ENCODE data around the gene SUMF1.

The SUMF1 gene

DNA sequence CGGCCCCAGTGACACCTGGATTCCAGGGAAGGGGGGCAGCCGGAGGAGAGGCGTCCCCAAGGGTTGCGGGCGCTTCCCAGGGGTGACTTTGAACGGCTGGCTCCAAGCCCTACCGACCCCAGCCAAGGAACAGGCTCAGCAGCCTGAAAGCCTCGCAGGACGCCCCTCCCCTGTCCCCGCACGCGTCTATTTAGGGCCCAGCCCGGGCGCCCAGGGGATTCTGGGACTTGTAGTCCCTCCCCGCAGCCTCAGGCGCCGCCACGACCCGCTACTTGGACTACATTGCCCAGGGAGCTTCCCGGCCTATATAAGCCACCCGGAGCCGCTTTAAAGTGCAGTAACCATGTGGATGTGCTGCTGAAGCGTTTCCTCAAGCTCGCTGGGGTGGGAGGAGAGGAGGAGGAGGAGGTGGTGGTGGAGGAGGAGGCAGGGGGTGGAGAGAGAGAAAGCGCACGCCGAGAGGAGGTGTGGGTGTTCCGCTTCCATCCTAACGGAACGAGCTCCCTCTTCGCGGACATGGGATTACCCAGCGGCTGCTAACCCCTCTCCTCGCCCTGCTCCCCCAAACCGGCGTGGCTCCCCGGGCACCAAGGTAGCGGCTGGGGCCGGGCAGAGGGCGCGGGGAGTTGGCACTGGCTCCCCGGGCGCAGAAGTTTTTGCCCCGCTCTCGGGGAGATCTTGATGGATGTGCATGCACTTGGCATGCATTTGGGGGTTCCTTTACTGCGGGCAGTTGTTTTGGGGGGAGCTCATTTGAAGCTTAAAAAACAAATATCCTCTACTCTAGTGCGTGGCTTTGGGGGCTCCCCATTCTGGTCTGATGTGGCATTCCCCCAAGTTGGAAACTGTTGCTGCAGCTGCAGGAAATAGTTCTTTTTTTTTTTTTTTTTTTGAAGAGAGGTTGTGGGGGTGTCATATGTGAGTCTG is 26.2 kb upstream of the SUMF1 start, which contains the start of gene ITPR1:
TSS of gene ITPR1 (plus strand) at position 335 of the 927 bp plus-strand sequence. CDS start 23,144 bp downstream, outside the sequence.
- in situ Hi-C loops (cut with MboI; ENCODE audit: low sequenced_read_pairs) = no loop called here
- H3K9me3 ChIP-seq = no peaks in the 10 kb centered on the region
- no peaks in the 10 kb centered on the region for H3K36me3 ChIP-seq (replicated peaks)
- peaks cover 13% of the 10 kb centered on the region for H3K4me1 ChIP-seq
- peak within 1 kb of the TSS; percentile 65 for H3K4me3 ChIP-seq
- peaks cover 5% of the 10 kb centered on the region for H3K27me3 ChIP-seq (ENCODE audit: low read depth)
- DNase-seq (ENCODE audit: low spot score in 2 of 2) = peak; percentile 96 to 99

GRCh38 chr3:4492208-4493013 is 25.3 kb upstream of the SUMF1 start:
- peak; percentile 71 to 78 for DNase-seq (ENCODE audit: low spot score in 2 of 2)
- Histone ChIP-seq H3K36me3 (replicated peaks) (no peaks in the 10 kb centered on the region), H3K27me3 (ENCODE audit: low read depth) (peaks cover 5% of the 10 kb centered on the region), H3K4me3 (peak overlapping the region; percentile 65), H3K9me3 (no peaks in the 10 kb centered on the region), H3K4me1 (peaks cover 15% of the 10 kb centered on the region)
- in situ Hi-C loops (cut with MboI; ENCODE audit: low sequenced_read_pairs) = no loop called here

GRCh38 chr3:4491855-4492207 is 24.8 kb upstream of the SUMF1 start:
- in situ Hi-C loops (cut with MboI; ENCODE audit: low sequenced_read_pairs) = no loop called here
- Histone ChIP-seq H3K36me3 (replicated peaks) (no peaks in the 10 kb centered on the region), H3K4me1 (peaks cover 18% of the 10 kb centered on the region), H3K4me3 (peak overlapping the region; percentile 65), H3K9me3 (no peaks in the 10 kb centered on the region), H3K27me3 (ENCODE audit: low read depth) (peaks cover 5% of the 10 kb centered on the region)
- no peak for DNase-seq (ENCODE audit: low spot score in 2 of 2)

GRCh38 chr3:4478261-4478660 is 11.2 kb upstream of the SUMF1 start:
- DNase-seq (ENCODE audit: low spot score in 2 of 2) = no peak
- in situ Hi-C loops (cut with MboI; ENCODE audit: low sequenced_read_pairs) = no loop called here
- Histone ChIP-seq H3K27me3 (ENCODE audit: low read depth) (peaks cover 4% of the 10 kb centered on the region; the same call in 1 of the 2 replicates), H3K4me1 (no peaks in the 10 kb centered on the region), H3K36me3 (replicated peaks) (no peaks in the 10 kb centered on the region), H3K4me3 (no peak overlapping the region), H3K9me3 (no peaks in the 10 kb centered on the region)

DNA sequence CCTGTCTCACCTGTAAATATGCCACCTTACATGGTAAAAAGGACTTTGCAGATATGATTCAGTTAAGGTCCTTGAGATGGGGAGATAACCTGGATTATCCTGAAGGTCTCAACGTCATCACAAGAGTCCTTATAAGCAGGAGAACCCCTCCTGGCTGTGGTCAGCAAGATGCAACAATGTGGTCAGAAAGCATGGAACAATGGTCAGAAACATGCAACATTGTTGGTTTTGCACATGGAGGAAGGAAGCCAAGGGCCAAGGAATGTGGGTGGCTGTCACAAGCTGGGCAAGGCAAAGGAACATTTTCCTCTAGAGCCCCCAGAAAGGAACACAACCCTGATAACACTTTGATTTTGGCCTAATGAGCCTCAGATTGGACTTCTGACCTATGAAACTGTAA is 9.4 kb upstream of the SUMF1 start:
- Histone ChIP-seq H3K27me3 (ENCODE audit: low read depth) (peaks cover 4% of the 10 kb centered on the region), H3K4me1 (no peaks in the 10 kb centered on the region), H3K9me3 (no peaks in the 10 kb centered on the region), H3K4me3 (no peak overlapping the region), H3K36me3 (replicated peaks) (no peaks in the 10 kb centered on the region)
- in situ Hi-C loops (cut with MboI; ENCODE audit: low sequenced_read_pairs) = no loop called here
- no peak for DNase-seq (ENCODE audit: low spot score in 2 of 2)

DNA sequence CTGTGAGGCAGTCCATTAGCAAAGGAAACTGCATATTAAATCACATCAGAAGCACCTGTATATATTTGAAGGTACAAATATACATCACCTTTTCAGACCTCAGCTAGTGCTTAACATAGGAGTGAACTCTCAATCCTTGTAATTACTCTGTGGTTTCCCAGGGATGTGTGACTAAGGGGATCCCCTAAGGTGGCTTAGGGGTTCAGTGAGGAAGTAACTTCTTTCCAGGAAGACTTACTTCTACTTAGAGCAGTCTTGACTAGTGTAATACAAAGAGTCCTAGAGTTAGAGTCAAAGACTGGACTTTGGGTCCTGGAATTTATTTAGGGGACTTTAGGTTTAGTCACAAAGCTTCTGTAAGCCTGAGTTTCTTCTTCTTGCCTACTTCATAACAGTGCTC is 8.7 kb upstream of the SUMF1 start:
- in situ Hi-C loops (cut with MboI; ENCODE audit: low sequenced_read_pairs) = no loop called here
- DNase-seq (ENCODE audit: low spot score in 2 of 2) = no peak

DNA sequence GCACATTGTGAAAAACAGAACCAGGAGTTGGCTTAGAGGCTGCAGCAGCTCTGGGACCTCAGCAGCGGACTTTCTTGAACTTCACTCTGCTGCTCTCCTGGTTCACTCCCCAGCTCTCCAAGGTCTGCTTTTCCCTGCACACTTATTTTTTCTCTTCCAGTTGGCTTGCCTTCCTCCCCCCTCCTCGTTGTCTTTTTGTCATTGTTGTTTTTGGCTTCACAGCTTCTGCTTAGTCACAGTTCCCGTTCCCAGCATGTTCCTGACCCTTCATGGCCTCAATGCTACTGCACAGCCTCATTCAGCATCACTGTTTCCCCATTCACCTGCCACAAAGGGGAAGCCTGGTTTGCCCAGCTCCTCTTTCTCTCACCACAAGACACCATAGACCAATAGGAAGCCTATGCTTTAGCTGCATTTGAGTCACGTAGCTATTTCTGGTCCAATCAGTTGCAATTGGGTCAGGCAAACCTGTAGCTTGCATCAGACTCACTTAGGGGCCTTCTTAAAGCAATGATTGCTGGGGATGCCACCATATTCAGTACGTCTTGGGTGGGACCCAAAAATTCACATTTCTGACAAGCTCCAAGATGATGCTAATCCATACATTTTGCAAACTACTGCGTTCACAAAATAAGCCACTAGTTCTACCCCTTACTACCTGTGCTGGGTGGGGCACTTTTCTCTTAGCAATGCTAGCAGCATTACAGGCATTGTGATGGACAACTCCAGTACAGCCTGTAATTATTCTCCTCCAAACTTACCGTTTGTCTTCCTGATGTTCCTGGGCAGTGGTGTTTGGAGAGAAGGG is 7.8 kb upstream of the SUMF1 start:
- in situ Hi-C loops (cut with MboI; ENCODE audit: low sequenced_read_pairs) = no loop called here
- H3K4me3 ChIP-seq = no peak overlapping the region

More for the DNA sequence above, 8.7 kb upstream of the SUMF1 start:
- Histone ChIP-seq H3K9me3 (no peaks in the 10 kb centered on the region), H3K27me3 (ENCODE audit: low read depth) (peaks cover 4% of the 10 kb centered on the region), H3K4me1 (no peaks in the 10 kb centered on the region), H3K4me3 (no peak overlapping the region), H3K36me3 (replicated peaks) (no peaks in the 10 kb centered on the region)

DNA sequence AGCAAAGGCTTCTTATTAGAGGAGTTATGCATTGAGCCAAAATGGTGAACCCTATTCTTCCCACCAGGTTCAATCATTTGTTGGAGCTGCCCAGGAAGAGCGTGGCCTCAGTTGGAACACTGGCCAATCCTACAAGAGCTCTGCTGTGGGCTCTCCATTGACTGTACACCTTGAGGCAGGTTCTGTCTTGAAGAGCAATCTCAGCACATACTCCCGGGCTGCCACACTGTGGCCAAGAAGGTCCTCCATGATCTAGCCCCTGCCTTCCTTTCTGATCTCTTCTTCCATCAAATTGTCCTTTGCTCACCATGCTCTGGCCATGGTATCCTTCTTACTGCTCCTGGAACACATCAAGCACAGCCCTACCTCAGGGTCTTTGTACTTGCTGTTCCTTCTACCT is 5.7 kb upstream of the SUMF1 start:
- in situ Hi-C loops (cut with MboI; ENCODE audit: low sequenced_read_pairs) = no loop called here
- Histone ChIP-seq H3K36me3 (replicated peaks) (no peaks in the 10 kb centered on the region), H3K27me3 (ENCODE audit: low read depth) (peaks cover 4% of the 10 kb centered on the region), H3K4me3 (no peak overlapping the region), H3K9me3 (no peaks in the 10 kb centered on the region), H3K4me1 (no peaks in the 10 kb centered on the region)
- no peak for DNase-seq (ENCODE audit: low spot score in 2 of 2)

More for the DNA sequence above, 7.8 kb upstream of the SUMF1 start:
- Histone ChIP-seq H3K4me1 (no peaks in the 10 kb centered on the region), H3K9me3 (no peaks in the 10 kb centered on the region), H3K27me3 (ENCODE audit: low read depth) (peaks cover 4% of the 10 kb centered on the region), H3K36me3 (replicated peaks) (no peaks in the 10 kb centered on the region)
- no peak for DNase-seq (ENCODE audit: low spot score in 2 of 2)

GRCh38 chr3:4472312-4472711 is 5.2 kb upstream of the SUMF1 start:
- Histone ChIP-seq H3K9me3 (no peaks in the 10 kb centered on the region), H3K36me3 (replicated peaks) (no peaks in the 10 kb centered on the region), H3K4me3 (no peak overlapping the region), H3K4me1 (no peaks in the 10 kb centered on the region; the same call in 1 of the 2 replicates), H3K27me3 (ENCODE audit: low read depth) (peaks cover 4% of the 10 kb centered on the region)
- in situ Hi-C loops (cut with MboI; ENCODE audit: low sequenced_read_pairs) = no loop called here
- no peak for DNase-seq (ENCODE audit: low spot score in 2 of 2)

DNA sequence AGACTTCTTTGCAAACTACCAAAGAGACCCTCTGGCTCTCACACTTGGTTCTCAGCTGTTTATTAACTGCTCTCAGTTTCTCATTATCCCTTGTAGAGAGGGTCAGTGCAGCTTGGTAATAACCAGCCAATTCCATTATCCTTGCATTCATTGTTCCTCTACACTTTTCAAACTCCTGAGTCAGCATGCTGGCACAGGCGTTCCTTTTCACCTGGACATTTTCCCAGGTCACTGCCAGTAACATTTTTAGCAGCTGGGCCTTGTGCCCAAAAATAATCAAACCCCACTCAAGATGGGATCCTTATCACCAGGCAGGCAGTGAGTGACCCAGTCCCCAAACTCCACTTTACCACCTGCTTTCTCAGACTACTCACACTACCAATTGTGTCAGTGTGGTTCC is 4.8 kb upstream of the SUMF1 start:
- no peaks in the 10 kb centered on the region for H3K9me3 ChIP-seq
- no peaks in the 10 kb centered on the region for H3K36me3 ChIP-seq (replicated peaks)
- in situ Hi-C loops (cut with MboI; ENCODE audit: low sequenced_read_pairs) = no loop called here
- no peaks in the 10 kb centered on the region; the same call in 1 of the 2 replicates for H3K4me1 ChIP-seq
- H3K27me3 ChIP-seq (ENCODE audit: low read depth) = peaks cover 4% of the 10 kb centered on the region
- H3K4me3 ChIP-seq = no peak overlapping the region
- no peak for DNase-seq (ENCODE audit: low spot score in 2 of 2)

DNA sequence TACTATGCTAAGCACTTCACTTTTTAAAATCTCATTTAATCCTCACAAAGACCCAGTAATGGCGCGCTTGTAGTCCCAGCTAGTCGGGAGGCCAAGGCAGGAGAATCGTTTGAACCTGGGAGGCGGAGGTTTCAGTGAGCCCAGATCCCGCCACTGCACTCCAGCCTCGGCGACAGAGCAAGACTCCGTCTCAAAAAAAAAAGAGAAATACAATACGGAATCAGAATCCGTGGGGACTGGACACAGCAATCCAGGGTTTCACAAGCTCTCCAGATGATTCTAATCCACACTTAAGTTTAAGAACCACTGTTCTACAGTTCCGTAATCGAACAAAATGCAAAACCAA is 426 bp upstream of the SUMF1 start:
- Histone ChIP-seq H3K9me3 (no peaks in the 10 kb centered on the region), H3K4me1 (peaks cover 3% of the 10 kb centered on the region; the same call in 1 of the 2 replicates), H3K27me3 (ENCODE audit: low read depth) (no peaks in the 10 kb centered on the region), H3K36me3 (replicated peaks) (no peaks in the 10 kb centered on the region), H3K4me3 (peak overlapping the region; percentile 80)
- in situ Hi-C loops (cut with MboI; ENCODE audit: low sequenced_read_pairs) = no loop called here
- no peak for DNase-seq (ENCODE audit: low spot score in 2 of 2)

- no peaks in the 10 kb centered on the region for H3K36me3 ChIP-seq (replicated peaks)
- no peak overlapping the region for H3K4me3 ChIP-seq
- peaks cover 3% of the 10 kb centered on the region; the same call in 1 of the 2 replicates for H3K4me1 ChIP-seq
- no peaks in the 10 kb centered on the region for H3K9me3 ChIP-seq
- no peaks in the 10 kb centered on the region for H3K27me3 ChIP-seq (ENCODE audit: low read depth)
- in situ Hi-C loops (cut with MboI; ENCODE audit: low sequenced_read_pairs) = no loop called here
- DNase-seq (ENCODE audit: low spot score in 2 of 2) = no peak
Measured at GRCh38 chr3:4464576-4464975, 2.5 kb downstream of the SUMF1 start.

- Histone ChIP-seq H3K36me3 (replicated peaks) (no peaks in the 10 kb centered on the region), H3K4me3 (no peak overlapping the region), H3K4me1 (peaks cover 3% of the 10 kb centered on the region; the same call in 1 of the 2 replicates), H3K27me3 (ENCODE audit: low read depth) (no peaks in the 10 kb centered on the region), H3K9me3 (no peaks in the 10 kb centered on the region)
- no peak for DNase-seq (ENCODE audit: low spot score in 2 of 2)
- in situ Hi-C loops (cut with MboI; ENCODE audit: low sequenced_read_pairs) = no loop called here
Measured at GRCh38 chr3:4462369-4463040, 4.6 kb downstream of the SUMF1 start.

Measured in HAP-1 (cell line).